Activated CD4-positive, alpha-beta memory T cell treated with anti-CD3 and anti-CD28 coated beads for 36 hours (primary cell): Measurements from ENCODE around the gene MAPK7. TPM values are rescaled to one million over a fixed set of nuclear protein-coding genes. Genes with fewer than 3 reads are reported as not detected.
A peak's percentile ranks its signal among the peaks of the same experiment; 100 is the strongest.

Experiments used
- CTCF ChIA-PET: fragments of 350-600 bp; sonication (Branson Sonifier 250); formaldehyde crosslinking; loops from one replicate; lab custom pipeline; 2021; ENCODE audit warnings: antibody characterized with exemption, inconsistent platforms; lab: Charles Lee
- POLR2A ChIA-PET: fragments of 350-600 bp; sonication (Branson Sonifier 250); formaldehyde crosslinking; loops from one replicate; lab custom pipeline; 2021; ENCODE audit warnings: antibody characterized with exemption; lab: Charles Lee
- DNase-seq: peaks from one replicate; pipeline ENCODE4 v3.0.0-alpha.2; 2020
- H3K27ac Mint-ChIP-seq: one replicate; pipeline ENCODE4 v1.8.0; 2021; ENCODE audit warnings: mixed read lengths
- H3K27me3 Mint-ChIP-seq: one replicate; pipeline ENCODE4 v1.8.0; 2021; ENCODE audit warnings: mixed read lengths
- H3K36me3 Mint-ChIP-seq: one replicate; pipeline ENCODE4 v1.8.0; 2021; ENCODE audit warnings: mixed read lengths
- H3K4me1 Mint-ChIP-seq: one replicate; pipeline ENCODE4 v1.8.0; 2021; ENCODE audit warnings: low read depth, mixed read lengths
- H3K4me3 Mint-ChIP-seq: one replicate; pipeline ENCODE4 v1.8.0; 2021; ENCODE audit warnings: mild to moderate bottlenecking, mixed read lengths
- H3K9me3 Mint-ChIP-seq: one replicate; pipeline ENCODE4 v1.8.0; 2021; ENCODE audit warnings: mixed read lengths
- intact Hi-C: fragments of 100-400 bp; cut with micrococcal nuclease; formaldehyde crosslinking; loops from one replicate; pipeline ENCODE4 v1.15.1; 2023
- total RNA-seq, 2 experiments: library from RNA; stranded (reverse); gene quantifications; one replicate each; pipeline ENCODE4 v1.2.3, GENCODE V29; 2021

The MAPK7 gene
- total RNA-seq, 2 experiments from 2014 or later, result 15.4 to 17.2 TPM

DNA sequence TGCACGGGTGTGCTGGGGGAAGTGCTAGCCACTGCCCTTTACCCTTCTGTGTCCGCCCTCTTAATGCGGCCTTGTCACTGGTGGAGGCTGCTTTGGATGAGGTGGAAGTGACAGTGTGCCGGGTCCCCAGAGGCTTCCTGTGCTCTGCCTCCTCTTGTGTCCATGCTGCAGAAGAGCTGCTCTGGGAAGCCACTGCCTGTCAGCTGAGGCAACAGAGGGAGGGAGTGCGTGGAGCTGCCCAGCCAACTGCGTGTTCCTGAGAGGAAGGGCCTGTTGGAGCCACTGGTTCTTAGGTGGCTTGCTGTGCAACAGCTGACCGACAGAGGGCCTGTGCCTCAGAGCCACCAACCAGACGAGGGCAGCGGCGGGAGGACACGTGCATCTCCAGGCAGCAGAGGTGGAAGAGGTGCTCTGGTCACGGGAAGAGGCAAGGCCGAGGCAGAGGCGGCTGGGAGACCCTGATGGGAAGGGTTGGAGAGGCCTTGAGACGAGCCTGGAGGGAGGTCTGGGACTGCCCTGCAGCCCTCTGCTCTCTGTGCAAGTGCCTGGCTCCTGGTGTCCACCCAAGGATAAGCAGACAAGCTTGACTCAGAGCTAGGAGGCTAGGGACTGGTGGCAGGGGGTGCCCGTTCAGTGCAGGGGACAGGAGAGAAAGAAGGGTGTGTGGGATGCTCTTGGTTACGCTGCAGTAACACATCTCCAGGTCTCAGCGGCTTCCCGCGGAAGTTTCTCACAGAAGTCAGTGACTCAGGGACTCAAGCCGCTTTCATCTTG lies 41.2 kb upstream of the MAPK7 start:
- Mint-ChIP-seq H3K9me3 (no peaks in the 10 kb centered on the region), H3K27ac (no peak overlapping the region), H3K4me1 (peaks cover 4% of the 10 kb centered on the region), H3K36me3 (no peaks in the 10 kb centered on the region), H3K27me3 (peaks cover 10% of the 10 kb centered on the region), H3K4me3 (no peak overlapping the region)
- ChIA-PET POLR2A (interaction anchor here (1.1 kb wide), 1 partner anchor 30 kb away, joined by 3 read pairs; no protein-coding TSS in a partner anchor), CTCF (interaction anchor here (1.1 to 2.2 kb wide), 5 partner anchors 18 to 129 kb away, joined by 3 to 9 read pairs (median 5); no protein-coding TSS in a partner anchor)
- intact Hi-C loops, result no loop called here
- peak; percentile 6 for DNase-seq

- Mint-ChIP-seq H3K27me3 (peaks cover 11% of the 10 kb centered on the region), H3K9me3 (no peaks in the 10 kb centered on the region), H3K36me3 (no peaks in the 10 kb centered on the region), H3K27ac (no peak overlapping the region), H3K4me1 (peaks cover 2% of the 10 kb centered on the region), H3K4me3 (no peak overlapping the region)
- no peak for DNase-seq
- intact Hi-C loops, result no loop called here
- ChIA-PET POLR2A (interaction anchor here (1.1 kb wide), 1 partner anchor 31 kb away, joined by 3 read pairs; no protein-coding TSS in a partner anchor), CTCF (interaction anchor here (0.9 to 3.0 kb wide), 10 partner anchors 8 to 129 kb away, joined by 3 to 12 read pairs (median 4); partner anchors contain the start of gene B9D1)
These were observed 40.6 kb upstream of the MAPK7 start for GRCh38 chr17:19337712-19338023.

GRCh38 chr17:19338031-19338990 lies 40.0 kb upstream of the MAPK7 start:
- Mint-ChIP-seq H3K27me3 (peaks cover 11% of the 10 kb centered on the region), H3K4me1 (no peaks in the 10 kb centered on the region), H3K36me3 (no peaks in the 10 kb centered on the region), H3K27ac (no peak overlapping the region), H3K4me3 (no peak overlapping the region), H3K9me3 (no peaks in the 10 kb centered on the region)
- POLR2A ChIA-PET, result interaction anchor here (0.6 to 1.1 kb wide), 3 partner anchors 24 to 119 kb away, joined by 3 to 8 read pairs (median 3); partner anchors contain the start of gene B9D1
- CTCF ChIA-PET, result interaction anchor here (0.6 to 3.0 kb wide), 14 partner anchors 9 to 143 kb away, joined by 3 to 12 read pairs (median 4); partner anchors contain the start of gene B9D1
- DNase-seq, result peak; percentile 77
- intact Hi-C loops, result no loop called here

GRCh38 chr17:19339341-19339815 lies 38.9 kb upstream of the MAPK7 start:
- DNase-seq, result peak; percentile 4
- intact Hi-C loops, result no loop called here
- H3K4me3 Mint-ChIP-seq, result no peak overlapping the region
- H3K27ac Mint-ChIP-seq, result no peak overlapping the region
- H3K27me3 Mint-ChIP-seq, result peaks cover 11% of the 10 kb centered on the region
- ChIA-PET POLR2A (interaction anchor here (0.6 kb wide), 1 partner anchor 118 kb away, joined by 8 read pairs; no protein-coding TSS in a partner anchor), CTCF (interaction anchor here (1.3 to 3.0 kb wide), 5 partner anchors 10 to 92 kb away, joined by 4 to 12 read pairs (median 7); partner anchors contain the start of gene B9D1)
- H3K36me3 Mint-ChIP-seq, result no peaks in the 10 kb centered on the region
- H3K9me3 Mint-ChIP-seq, result no peaks in the 10 kb centered on the region
- H3K4me1 Mint-ChIP-seq, result no peaks in the 10 kb centered on the region

- Mint-ChIP-seq H3K4me1 (no peaks in the 10 kb centered on the region), H3K27me3 (peaks cover 11% of the 10 kb centered on the region), H3K4me3 (no peak overlapping the region), H3K27ac (no peak overlapping the region), H3K9me3 (no peaks in the 10 kb centered on the region), H3K36me3 (no peaks in the 10 kb centered on the region)
- ChIA-PET CTCF (interaction anchor here (0.8 to 1.3 kb wide), 2 partner anchors 106 to 425 kb away, joined by 3 read pairs; no protein-coding TSS in a partner anchor), POLR2A (no interaction called here)
- intact Hi-C loops, result no loop called here
- DNase-seq, result peak; percentile 3
These were observed 37.1 kb upstream of the MAPK7 start for GRCh38 chr17:19341211-19341631.

DNA sequence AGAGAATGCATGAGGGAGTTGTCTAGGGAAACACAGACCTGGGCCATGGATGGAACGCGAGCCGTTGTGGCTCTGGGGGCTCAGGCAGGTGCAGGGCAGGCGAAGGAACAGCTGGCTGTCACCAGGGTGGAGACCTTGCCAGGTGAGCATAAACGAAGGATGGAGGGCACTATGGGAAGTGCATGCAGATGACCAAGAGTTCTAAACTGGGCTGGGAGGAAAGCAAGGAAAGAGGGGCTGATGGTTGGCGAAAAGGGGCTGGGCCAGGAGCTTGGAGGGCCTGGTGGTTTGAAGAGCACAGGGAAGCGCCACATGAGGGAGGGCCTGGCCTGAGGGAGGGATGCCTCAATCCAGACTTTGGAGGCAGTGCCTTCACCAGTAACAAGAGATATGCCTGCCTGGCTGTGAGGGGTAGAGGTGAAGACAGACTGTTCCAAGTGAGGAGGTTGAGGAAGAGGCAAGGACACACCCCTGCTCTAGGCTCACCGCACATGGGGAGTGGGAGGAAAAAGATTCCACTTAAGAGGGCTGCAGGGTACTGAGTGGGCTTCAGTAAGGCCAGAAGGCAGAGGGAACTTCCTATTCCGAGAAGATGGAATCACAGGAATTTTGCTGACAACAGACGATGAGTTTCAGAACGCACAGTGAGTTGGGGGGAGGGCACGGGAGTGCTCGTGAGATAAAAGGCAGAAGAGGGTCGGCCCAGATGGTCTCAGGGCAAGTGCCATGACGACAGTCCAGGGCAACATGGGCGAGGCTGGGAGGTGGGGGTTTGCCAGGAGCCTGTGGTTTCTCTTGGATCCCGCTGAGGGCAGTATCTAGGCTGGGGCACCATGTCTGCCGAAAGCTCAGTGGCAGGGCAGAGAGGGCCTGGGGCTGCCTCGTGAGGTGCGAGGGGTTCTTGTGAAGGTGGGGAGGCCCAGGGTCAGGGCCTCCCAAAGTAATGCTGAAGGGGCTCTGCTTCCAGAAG lies 36.4 kb upstream of the MAPK7 start:
- CTCF ChIA-PET, result interaction anchor here (0.8 to 1.3 kb wide), 2 partner anchors 105 to 424 kb away, joined by 3 read pairs; no protein-coding TSS in a partner anchor

DNA sequence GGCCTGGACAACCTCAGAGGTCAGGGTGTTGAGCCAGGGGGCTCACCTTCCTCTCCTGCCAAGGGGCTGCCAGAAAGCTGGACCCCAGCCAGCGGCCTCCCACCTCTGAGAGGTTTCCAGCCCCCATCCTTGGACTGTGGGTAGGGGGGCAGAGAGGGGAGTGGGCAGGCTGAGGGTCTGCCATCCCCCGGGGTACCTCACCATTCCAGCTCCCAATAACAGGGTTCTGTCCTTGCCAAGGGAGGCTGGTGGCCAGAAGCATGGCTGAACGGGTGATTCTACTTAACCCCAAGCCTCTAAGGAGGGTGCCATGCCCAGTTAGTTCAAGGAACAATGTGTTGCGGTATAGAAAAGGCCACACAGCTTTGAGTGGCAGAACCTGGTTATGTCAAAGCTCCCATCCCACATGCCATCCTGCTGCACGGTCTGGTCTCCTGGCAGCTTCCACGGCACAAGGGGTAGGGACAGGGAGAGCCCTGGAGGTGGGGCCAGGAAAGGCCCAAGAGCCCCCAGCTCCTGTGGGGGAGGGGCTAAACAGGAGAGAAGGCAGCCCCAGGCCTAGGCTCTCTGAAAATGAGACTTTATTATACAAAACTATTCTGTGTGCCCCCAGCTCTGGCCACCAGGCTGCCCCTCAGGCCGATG lies 35.6 kb upstream of the MAPK7 start:
- ChIA-PET POLR2A (no interaction called here), CTCF (no interaction called here)
- Mint-ChIP-seq H3K4me1 (no peaks in the 10 kb centered on the region), H3K9me3 (no peaks in the 10 kb centered on the region), H3K4me3 (no peak overlapping the region), H3K36me3 (no peaks in the 10 kb centered on the region), H3K27me3 (peaks cover 6% of the 10 kb centered on the region), H3K27ac (no peak overlapping the region)
- intact Hi-C loops, result no loop called here
- peak; percentile 6 for DNase-seq

More for the DNA sequence above, 36.4 kb upstream of the MAPK7 start:
- Mint-ChIP-seq H3K27ac (no peak overlapping the region), H3K36me3 (no peaks in the 10 kb centered on the region), H3K4me1 (no peaks in the 10 kb centered on the region), H3K27me3 (peaks cover 11% of the 10 kb centered on the region), H3K9me3 (no peaks in the 10 kb centered on the region), H3K4me3 (no peak overlapping the region)
- intact Hi-C loops, result no loop called here
- DNase-seq, result peak; percentile 5
- POLR2A ChIA-PET, result no interaction called here

DNA sequence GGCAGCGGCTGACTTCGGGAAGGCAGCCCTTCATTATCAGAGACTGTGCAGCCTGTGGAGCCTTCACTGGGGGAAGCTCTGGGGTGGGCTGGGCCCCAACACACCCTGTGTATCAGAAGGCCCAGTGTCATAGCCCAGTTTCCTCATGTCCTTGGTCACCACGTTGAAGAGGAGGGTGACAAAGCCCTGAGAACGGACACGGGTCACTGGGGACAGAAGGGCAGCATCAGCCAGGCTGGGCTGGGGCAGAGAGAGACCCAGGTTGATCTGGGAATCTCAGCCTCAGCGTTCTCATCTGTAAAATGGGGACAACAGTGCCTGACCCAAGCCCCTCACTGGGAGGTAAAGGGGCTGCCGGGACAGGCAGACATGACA lies 35.1 kb upstream of the MAPK7 start:
- H3K27ac Mint-ChIP-seq, result no peak overlapping the region
- peaks cover 5% of the 10 kb centered on the region for H3K27me3 Mint-ChIP-seq
- ChIA-PET POLR2A (no interaction called here), CTCF (no interaction called here)
- DNase-seq, result peak; percentile 4
- H3K36me3 Mint-ChIP-seq, result no peaks in the 10 kb centered on the region
- intact Hi-C loops, result no loop called here
- no peaks in the 10 kb centered on the region for H3K4me1 Mint-ChIP-seq
- no peaks in the 10 kb centered on the region for H3K9me3 Mint-ChIP-seq
- H3K4me3 Mint-ChIP-seq, result no peak overlapping the region

DNA sequence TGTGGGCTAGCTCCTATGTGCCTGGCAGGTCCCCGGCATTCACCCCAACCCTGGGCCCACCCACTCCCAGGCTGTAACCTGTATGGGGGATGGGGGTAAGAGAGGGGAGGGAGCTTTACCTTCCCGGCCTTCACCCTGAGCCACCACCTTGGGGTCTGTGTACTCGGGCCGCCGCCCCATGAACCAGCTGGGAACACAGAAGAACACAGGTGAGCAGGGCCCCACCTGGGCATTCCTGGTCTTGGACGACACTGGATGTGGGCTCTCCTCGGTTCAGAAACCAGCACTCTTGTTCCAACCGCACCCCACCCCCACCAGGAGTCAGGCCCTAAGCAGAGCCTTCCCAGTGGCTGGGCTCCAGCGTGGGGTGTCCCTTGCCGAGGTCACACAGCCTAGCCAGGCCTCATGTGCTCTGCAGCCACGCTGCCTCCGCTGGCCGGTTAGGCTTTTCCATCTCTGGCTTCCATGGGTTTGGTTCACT lies 34.6 kb upstream of the MAPK7 start:
- ChIA-PET POLR2A (no interaction called here), CTCF (interaction anchor here (0.9 kb wide), 1 partner anchor 19 kb away, joined by 4 read pairs; the partner anchor contains the start of gene B9D1)
- no peak overlapping the region for H3K4me3 Mint-ChIP-seq
- H3K4me1 Mint-ChIP-seq, result no peaks in the 10 kb centered on the region
- intact Hi-C loops, result no loop called here
- peaks cover 5% of the 10 kb centered on the region for H3K27me3 Mint-ChIP-seq
- no peaks in the 10 kb centered on the region for H3K9me3 Mint-ChIP-seq
- no peak overlapping the region for H3K27ac Mint-ChIP-seq
- no peaks in the 10 kb centered on the region for H3K36me3 Mint-ChIP-seq
- peak; percentile 5 for DNase-seq

DNA sequence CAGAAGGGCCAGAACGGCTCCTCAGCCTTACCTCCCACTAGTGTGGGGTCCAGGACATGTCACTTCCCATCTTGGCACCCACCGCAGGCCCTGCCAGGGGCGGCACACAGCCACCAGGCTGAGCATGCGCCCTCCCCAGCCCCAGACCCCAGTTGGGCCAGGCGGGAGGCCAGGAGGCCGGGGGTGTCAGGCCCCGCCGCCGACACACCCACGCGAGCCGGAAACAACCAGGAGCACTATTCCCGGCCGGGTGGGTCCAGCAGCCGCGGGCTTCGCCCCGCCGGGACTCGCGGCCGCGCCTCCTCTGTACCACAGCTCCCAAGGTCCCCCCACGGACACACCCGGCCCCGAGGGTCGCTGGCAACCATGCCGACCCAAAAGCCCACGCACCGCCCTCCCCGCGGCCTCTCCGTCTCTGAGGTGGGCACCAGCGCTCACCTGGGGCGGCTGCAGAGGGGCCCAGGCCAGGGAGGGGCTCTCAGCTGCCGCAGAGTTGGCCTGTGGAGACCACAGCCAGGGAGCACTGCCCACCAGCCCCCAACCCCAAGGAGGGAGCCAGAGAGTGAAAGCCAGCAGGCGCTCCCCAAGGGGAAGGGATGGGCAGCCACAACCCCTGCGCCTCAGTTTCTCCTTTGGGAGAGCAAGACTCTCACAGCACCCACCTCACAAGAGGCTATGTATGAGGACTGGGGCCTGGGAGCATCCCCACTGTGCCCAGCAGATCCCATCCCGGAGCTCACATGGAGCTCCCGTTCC lies 33.8 kb upstream of the MAPK7 start:
- H3K9me3 Mint-ChIP-seq, result no peaks in the 10 kb centered on the region
- H3K27me3 Mint-ChIP-seq, result peaks cover 5% of the 10 kb centered on the region
- no peaks in the 10 kb centered on the region for H3K36me3 Mint-ChIP-seq
- CTCF ChIA-PET, result interaction anchor here (0.9 kb wide), 1 partner anchor 18 kb away, joined by 4 read pairs; the partner anchor contains the start of gene B9D1
- no peak overlapping the region for H3K27ac Mint-ChIP-seq
- POLR2A ChIA-PET, result no interaction called here
- intact Hi-C loops, result no loop called here
- DNase-seq, result peak; percentile 3
- no peaks in the 10 kb centered on the region for H3K4me1 Mint-ChIP-seq
- no peak overlapping the region for H3K4me3 Mint-ChIP-seq
